GM19455 (cell line): ENCODE measurements around the gene PLA2G6.

Experiments
- ATAC-seq: cut with Tn5 transposase; IDR thresholded peaks from one replicate; pipeline ENCODE4 v1.9.1; 2021; ENCODE audit not compliant: unreplicated experiment

PLA2G6 gene

GRCh38 chr22:38214302-38215056, 32.8 kb upstream of the PLA2G6 start:
- ATAC-seq, result no peak

DNA sequence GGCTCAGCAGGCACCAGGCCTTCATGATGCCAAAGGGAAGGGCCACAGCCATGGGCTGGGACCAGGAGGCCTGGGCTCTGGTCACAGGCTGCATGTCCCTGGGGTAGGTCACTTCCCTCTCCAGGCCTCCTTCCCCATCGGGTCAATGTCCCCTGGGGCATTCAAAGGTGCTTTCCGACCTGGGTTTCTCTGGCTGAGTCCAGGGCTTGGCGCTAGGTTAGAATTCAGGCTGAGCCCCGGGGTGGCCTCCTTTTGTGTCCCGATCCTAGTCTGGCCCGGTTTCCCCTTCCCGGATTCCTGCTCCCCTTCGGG, 32.3 kb upstream of the PLA2G6 start:
- no peak for ATAC-seq

DNA sequence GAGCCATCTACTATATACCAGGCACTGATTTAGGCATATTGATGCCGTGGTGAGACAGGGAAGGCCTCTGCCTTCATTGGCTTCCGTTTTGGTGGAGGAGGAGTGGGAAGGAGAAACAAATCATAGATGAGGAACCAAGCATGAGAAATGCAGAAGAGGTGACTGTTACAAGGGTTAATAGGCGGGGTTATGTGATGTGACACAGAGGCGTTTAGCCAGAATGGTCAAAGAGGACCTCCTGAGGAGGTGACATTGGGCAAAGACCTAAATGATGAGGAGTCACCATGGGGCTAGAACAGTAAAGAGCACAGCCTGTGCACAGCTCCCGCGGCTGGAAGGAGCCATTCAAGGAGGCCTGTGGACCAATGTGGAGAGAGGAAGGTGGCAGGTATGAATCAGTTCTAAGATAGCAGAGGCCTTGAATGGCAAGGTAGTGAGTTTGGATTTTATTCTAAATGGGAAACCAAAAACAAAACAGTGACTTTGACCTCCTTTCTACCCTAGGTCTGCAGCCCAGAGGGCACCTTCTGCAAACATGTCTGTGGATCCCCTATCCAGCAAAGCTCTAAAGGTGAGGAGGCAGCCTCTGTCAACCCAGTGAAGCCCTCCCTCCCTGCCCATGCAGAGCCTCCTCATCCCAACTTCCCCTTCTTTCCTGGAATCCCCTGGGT, 31.8 kb upstream of the PLA2G6 start:
- ATAC-seq, result no peak

GRCh38 chr22:38212442-38212841, 30.8 kb upstream of the PLA2G6 start:
- no peak for ATAC-seq

DNA sequence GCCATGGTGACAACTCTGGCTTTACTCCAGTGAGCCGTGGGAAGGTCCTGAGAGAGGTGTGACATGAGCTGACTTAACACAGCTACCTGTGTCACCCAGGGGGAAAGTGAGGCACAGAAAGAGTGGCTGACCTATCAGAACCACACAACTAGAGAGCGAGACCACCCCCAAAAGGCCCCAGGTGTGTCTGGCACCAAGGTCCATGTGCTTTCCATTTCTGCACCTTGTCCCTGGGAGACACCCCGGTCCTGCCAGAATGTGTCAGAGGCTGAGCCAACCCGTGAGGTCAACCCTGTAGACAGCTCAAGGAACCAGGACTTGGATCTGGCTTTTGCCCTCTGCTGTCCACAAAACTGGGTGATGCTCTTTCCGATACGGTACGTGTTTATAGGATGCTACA, 29.9 kb upstream of the PLA2G6 start:
- ATAC-seq, result no peak

- ATAC-seq, result no peak
Observed at GRCh38 chr22:38208551-38208968, 26.9 kb upstream of the PLA2G6 start.

DNA sequence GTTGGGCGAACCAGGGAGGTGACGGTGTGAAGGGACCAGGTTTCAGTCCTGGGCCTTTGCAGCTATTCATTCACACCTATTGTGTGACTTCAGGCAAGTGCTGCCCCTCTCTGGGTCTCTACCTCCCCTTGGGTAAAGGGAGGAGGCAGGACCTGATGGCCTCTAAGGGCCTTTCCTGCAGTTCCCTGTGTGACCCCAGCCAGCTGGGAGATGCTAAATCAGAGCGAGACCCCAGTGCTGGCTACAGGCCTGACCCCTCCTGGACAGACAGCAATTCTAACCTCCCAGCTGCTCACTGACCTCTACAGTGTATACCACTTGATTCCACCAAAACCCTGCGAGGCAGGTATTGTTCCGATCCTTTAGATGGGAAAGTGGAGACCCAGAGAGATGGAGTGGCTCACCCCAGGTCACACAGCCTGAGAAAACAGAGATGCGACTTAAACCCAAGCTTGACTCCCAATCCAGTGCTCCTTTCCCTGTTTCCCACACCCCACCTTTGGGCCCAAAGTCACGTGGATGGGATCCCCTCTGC, 26.3 kb upstream of the PLA2G6 start:
- ATAC-seq, result no peak

- ATAC-seq, result no peak
Observed at GRCh38 chr22:38205261-38206128, 23.9 kb upstream of the PLA2G6 start.

GRCh38 chr22:38204784-38205183, 23.2 kb upstream of the PLA2G6 start:
- ATAC-seq, result no peak

DNA sequence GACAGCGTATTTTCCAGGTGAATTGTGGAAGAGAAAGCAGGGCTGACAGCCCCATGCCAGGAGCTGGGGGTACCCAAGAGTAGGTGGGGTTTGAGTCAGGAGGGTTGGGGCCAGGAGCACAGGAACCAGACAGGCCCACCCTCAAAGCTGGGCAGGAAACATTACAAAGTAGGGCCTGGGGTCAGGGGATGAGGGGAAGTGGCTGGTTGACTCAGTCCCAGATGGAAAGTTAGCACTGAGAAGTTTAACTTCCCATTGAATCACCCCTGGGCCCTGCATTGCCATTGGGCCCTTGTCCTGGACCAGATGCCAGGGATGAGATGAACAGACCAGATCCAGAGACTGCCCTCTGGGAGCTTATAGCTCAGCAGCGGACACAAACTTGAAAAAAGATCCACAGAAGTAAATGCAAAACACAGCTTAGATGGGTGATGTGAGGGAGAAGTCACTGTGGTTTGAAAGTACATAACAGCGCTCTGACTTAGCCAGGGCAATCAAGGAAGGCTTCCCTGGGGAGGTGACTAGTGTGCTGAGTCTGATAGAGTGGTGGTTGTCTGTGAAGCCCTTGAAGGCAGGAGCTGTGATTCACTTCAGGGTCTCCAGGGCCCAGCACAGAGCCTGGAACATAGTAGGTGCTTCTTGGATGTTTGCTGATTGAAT, 22.4 kb upstream of the PLA2G6 start:
- no peak for ATAC-seq

GRCh38 chr22:38203090-38203810, 21.6 kb upstream of the PLA2G6 start:
- ATAC-seq, result no peak

- peak; percentile 10 for ATAC-seq
Observed at GRCh38 chr22:38202437-38203089, 20.9 kb upstream of the PLA2G6 start.

DNA sequence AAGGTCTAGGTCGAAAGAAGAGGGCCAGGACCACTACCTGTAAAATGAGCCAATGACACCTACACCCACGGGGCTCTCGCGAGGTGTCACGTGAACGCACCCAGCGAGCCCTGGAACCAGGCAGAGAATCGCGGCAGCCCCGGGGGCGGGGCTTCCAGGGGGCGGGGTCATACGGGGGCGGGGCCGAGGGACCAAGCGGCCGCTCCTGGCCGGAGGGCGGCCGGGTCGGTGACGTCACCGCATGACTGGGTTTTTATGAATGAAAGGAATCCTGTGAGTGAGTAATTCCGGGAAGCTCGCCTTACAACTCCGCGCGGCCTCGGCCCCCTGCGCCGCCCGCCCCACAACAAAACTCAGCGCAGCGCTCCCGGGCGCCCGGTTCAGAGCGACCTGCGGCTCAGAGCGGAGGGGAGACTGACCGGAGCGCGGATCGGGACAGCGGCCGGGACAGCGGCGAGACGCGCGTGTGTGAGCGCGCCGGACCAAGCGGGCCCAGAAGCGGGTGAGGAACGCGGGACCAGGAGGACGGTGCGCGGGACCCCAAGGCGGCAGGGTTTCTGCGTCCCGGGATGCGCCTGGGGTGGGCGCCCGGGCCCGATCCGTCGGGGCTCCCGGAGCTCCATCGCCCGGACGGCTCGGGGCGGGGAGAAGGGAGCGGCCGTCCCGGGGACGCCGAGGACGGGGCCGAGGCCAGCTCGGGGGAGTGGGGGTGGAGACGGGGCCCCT, 20.2 kb upstream of the PLA2G6 start, which contains the start of gene MAFF:
Gene MAFF, plus strand, starts transcription at position 284 of the 726 bp plus-strand sequence. CDS start 11,860 bp downstream, outside the sequence.
- ATAC-seq, result peak; percentile 56

- no peak for ATAC-seq
Observed at GRCh38 chr22:38201371-38201710, 19.7 kb upstream of the PLA2G6 start.

- ATAC-seq, result no peak
Observed at GRCh38 chr22:38199826-38200559, 18.4 kb upstream of the PLA2G6 start.

DNA sequence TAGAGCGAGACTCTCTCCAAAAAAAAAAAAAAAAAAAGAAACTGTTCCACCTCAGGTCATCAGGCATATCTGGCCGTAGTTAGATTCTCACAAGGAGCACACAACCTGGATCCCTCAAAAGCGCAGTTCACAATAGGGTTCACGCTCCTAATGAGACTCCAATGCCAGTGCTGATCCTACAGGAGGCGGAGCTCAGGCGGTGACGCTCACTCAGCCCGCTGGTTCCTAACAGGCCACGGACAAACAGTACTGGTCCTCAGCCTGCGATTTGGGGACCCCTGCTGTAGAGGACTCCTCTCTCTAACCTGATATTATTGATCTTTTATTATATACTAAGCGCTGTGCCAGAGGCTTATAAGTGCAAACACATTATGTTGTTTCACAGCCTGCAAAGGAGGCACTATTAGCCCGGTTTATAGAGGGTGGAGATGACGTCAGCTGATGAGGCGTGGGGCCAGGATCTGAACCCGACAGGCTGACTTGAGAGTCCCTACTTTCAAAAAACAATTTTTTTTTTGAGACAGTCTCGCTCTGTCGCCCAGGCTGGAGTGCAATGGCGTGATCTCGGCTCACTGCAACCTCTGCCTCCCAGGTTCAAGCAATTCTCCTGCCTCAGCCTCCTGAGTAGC, 15.3 kb upstream of the PLA2G6 start:
- ATAC-seq, result no peak

DNA sequence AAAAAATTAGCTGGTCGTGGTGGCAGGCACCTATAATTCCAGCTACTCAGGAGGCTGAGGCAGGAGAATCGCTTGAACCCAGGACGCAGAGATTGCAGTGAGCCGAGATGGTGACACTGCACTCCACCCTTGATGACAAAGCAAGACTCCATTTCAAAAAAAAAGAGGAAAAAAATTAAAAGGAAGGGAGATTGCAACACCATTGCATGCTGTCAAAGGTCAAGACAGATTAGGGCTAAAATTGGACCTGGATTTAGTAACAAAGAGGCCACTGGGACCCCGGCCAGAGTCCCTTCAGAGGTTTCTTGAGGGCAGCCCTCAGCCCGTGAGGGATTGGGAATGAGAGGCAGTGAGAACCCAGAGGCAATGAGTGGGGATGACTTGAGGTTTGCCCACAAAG, 11.9 kb upstream of the PLA2G6 start:
- ATAC-seq, result no peak

- no peak for ATAC-seq
Observed at GRCh38 chr22:38192475-38192863, 10.8 kb upstream of the PLA2G6 start.
